Activated CD8-positive, alpha-beta memory T cell treated with anti-CD3 and anti-CD28 coated beads, Interleukin-2, amount 50 U/mL, for 4 hours (primary cell): ENCODE measurements around the gene C10orf90.

Source experiments
- DNase-seq: peaks from one replicate; pipeline ENCODE4 v3.0.0-alpha.2; 2020

Gene C10orf90

GRCh38 chr10:126671402-126671975 is 996 bp upstream of the C10orf90 start:
- DNase-seq = no peak

GRCh38 chr10:126670895-126671261 is 385 bp upstream of the C10orf90 start:
- no peak for DNase-seq

- DNase-seq = no peak
Observed at GRCh38 chr10:126669168-126669567, 1.3 kb downstream of the C10orf90 start.

GRCh38 chr10:126668505-126668904 is 2.0 kb downstream of the C10orf90 start:
- DNase-seq = no peak

GRCh38 chr10:126667568-126667967 is 2.9 kb downstream of the C10orf90 start:
- DNase-seq = no peak

- no peak for DNase-seq
Observed at GRCh38 chr10:126665207-126665606, 5.3 kb downstream of the C10orf90 start.

GRCh38 chr10:126663880-126664279 is 6.6 kb downstream of the C10orf90 start:
- DNase-seq = no peak

- no peak for DNase-seq
Observed at GRCh38 chr10:126663328-126663727, 7.2 kb downstream of the C10orf90 start.

- no peak for DNase-seq
Observed at GRCh38 chr10:126661841-126662515, 8.5 kb downstream of the C10orf90 start.

GRCh38 chr10:126661356-126661755 is 9.1 kb downstream of the C10orf90 start:
- no peak for DNase-seq

- DNase-seq = no peak
Observed at GRCh38 chr10:126659750-126660149, 10.7 kb downstream of the C10orf90 start.

GRCh38 chr10:126658928-126659327 is 11.6 kb downstream of the C10orf90 start:
- DNase-seq = no peak

GRCh38 chr10:126654579-126654978 is 15.9 kb downstream of the C10orf90 start:
- no peak for DNase-seq

GRCh38 chr10:126651467-126651866 is 19.0 kb downstream of the C10orf90 start:
- DNase-seq = no peak

GRCh38 chr10:126650161-126650560 is 20.3 kb downstream of the C10orf90 start:
- DNase-seq = no peak

- no peak for DNase-seq
Observed at GRCh38 chr10:126647116-126647515, 23.4 kb downstream of the C10orf90 start.

- no peak for DNase-seq
Observed at GRCh38 chr10:126646110-126646509, 24.4 kb downstream of the C10orf90 start.

GRCh38 chr10:126640401-126640800 is 30.1 kb downstream of the C10orf90 start:
- DNase-seq = no peak

- DNase-seq = no peak
Observed at GRCh38 chr10:126639084-126639483, 31.4 kb downstream of the C10orf90 start.

GRCh38 chr10:126638542-126638941 is 32.0 kb downstream of the C10orf90 start:
- DNase-seq = no peak

GRCh38 chr10:126637501-126637900 is 33.0 kb downstream of the C10orf90 start:
- no peak for DNase-seq

GRCh38 chr10:126634911-126635310 is 35.6 kb downstream of the C10orf90 start:
- no peak for DNase-seq

- no peak for DNase-seq
Observed at GRCh38 chr10:126634347-126634746, 36.1 kb downstream of the C10orf90 start.

GRCh38 chr10:126632705-126633104 is 37.8 kb downstream of the C10orf90 start:
- no peak for DNase-seq
